ENCODE data around the gene C14orf132.
A peak's percentile ranks its signal among the peaks of the same experiment; 100 is the strongest.

C14orf132 gene

GRCh38 chr14:96125536-96125935 is 86.4 kb downstream of the C14orf132 start:
- no peak for DNase-seq

DNA sequence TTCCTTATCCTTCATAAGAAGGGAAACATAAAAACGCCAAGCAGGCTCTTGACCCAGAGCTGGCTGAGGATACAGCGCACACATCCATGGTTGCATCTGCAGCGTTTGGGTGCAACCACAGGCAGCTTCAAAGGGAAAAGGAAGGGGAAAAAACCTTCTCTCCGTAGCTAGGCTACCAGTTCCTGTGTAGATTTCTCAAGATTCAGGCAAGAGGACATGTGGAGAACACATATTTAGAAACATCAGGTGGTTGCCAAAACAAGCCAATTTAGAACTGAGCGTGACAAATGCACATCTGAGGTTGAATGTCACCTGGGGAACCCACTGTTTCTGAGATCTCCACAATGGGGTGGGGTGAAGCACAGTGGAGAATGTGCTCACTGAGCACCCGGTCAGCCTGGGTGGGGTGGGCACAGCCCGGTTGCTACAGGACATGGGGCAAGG is 87.2 kb downstream of the C14orf132 start:
- peak; percentile 73 for DNase-seq

- DNase-seq, result no peak
Measured at GRCh38 chr14:96126783-96127271, 87.7 kb downstream of the C14orf132 start.

DNA sequence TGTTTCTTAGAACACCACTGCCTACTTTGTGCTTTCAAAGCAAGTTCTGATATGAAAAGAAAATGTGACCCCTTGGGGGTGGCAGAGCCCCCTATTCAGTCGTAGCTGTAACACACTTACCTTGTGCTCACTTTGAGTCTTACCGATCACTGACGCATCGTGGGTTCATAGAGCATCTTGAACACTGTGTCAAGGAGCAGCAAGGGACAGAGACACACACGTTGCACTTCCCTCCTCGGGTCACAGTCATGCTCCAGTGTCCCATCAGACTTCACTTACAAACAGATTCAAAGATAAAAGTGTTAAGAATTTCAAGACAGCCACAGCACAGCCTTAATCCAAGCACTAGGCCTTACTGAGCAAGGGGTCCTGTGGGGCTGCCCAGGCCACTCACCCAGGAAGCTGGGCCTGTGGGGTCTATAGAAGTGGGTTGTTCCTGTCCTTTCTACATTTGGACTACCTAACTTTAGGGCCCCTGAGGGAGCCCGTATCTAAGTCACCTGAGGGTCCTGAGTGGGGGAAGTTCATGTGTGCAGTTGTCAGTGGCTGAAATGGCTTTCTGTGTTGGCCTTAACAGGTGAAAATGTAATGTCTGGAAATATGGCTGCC is 90.1 kb downstream of the C14orf132 start:
- no peak for DNase-seq

- DNase-seq, result no peak
Measured at GRCh38 chr14:96130391-96130790, 91.2 kb downstream of the C14orf132 start.

- DNase-seq, result no peak
Measured at GRCh38 chr14:96130854-96131253, 91.7 kb downstream of the C14orf132 start.

DNA sequence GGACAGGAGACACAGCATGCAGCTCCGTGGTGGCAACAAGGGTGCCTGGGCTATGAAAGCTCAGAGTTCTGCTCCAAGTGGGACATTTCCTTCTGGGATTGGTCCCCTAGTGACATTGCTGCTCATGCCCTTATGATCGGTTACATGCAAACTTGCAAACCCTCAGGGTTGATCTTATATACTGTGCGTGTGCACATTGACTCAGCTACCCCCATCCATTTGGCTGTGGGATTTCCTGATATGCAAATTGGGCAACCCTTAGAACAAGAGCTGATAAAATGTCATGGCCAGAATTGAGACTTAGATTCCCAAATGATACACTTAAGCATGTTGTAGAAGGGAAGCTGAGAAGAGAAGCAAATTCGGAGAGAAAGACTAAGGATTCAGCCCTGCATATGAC is 92.7 kb downstream of the C14orf132 start:
- DNase-seq, result no peak

DNA sequence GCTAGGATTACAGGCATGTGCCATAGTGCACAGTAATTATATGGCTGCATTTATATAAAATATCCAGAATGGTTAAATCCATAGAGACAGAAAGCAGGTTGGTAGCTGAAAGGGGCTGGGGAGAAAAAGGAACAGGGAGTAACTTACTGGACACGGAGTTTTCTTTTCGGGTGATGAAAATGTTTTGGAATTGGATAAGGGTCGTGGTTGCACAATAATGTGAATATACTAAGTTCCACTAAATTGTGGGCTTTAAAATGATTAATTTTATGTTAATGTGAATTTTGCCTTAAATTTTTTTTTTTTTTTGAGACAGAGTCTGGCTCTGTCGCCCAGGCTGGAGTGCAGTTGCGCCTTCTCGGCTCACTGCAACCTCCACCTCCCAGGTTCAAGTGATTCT is 95.3 kb downstream of the C14orf132 start:
- DNase-seq, result no peak

GRCh38 chr14:96135285-96135684 is 96.1 kb downstream of the C14orf132 start:
- no peak for DNase-seq

DNA sequence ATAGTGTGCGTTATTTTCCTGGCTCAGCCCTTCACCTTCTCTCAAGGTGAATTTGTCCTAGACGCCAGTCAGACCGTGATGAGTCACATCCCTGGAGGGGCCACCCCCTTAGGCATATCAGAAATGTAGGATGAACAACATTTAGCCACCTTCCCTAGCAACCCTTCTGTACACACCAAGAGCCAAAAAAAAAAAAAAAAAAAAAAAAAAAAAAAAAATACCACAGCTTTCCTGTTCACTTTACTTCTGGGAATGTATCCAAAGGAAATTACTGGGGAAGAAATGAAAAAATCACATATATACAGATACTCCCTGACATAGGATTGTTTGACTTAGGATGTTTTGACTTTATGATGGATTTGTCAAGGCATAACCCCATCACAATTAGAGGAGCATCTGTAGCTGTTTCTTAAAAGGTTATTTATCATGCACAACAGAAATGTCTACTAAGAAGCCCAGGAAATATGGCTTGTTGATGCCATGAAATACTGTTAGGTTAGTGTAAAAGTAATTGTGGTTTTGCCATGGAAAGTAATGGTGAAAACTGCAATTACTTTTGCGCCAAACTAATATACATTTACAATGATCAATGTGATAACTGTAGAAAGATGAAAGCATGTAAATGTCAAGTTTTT is 97.3 kb downstream of the C14orf132 start:
- DNase-seq, result no peak

GRCh38 chr14:96138241-96138640 is 99.1 kb downstream of the C14orf132 start:
- DNase-seq, result no peak

DNA sequence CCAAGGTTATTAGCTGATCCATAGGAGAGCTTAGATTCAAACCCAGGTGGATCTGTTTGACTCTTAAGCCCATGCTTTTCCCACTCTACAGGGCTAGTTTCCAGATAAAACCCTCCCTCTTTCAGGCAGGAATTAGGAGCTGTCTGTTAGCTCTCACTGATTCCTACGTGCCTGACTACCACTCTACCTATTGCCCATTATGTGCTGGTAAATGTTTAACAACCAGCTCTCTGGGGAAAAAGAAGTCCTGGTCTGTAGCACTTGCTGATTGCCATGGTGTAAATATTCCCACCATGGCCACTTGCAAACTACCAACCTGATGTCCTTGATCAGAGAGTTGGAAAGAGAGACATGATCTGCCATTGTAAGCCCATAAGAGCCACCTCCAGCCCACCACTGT is 100.0 kb downstream of the C14orf132 start:
- DNase-seq, result no peak

DNA sequence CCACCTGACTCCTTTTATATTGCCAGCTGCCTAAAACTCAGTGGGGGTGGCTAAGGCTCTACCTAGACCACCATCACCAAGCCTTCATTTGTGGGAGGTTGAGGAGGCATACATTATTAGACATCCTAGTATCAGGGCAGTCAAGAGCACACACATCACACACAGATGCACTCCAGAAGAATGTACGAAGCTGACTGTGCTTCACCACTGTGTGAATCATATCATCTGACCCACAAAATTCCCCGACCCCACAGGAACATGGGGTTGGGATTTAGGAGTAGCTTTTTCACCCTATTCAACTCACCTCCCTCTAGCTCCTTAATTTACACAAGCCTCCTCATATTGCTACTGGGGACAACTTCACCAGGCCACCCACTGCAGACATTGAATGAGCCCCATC is 100.7 kb downstream of the C14orf132 start:
- DNase-seq, result no peak

DNA sequence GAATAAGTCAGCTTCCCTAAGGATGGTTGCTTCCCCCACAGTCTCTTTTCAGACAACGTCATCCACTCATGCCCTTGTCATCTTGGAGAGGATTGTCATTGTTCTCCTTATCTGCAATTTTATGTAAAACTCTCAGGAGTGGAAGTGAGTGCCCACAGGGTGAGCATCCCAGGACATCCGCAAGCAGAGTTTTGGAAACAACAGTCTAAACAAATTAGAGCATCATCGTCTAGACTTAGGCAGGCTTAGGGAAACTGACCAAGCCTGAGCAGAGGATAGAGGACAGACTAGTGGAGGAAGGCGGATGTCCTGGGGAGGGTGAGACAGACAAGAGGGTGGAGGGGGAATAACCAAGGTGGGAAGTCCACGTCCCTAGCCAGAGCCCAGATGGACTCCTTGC is 101.8 kb downstream of the C14orf132 start:
- DNase-seq, result no peak

All from CD4-positive, alpha-beta T cell treated with Interleukin-12 subunit alpha and Interleukin-12 subunit beta, for 1 hour (primary cell).